Osteocyte (in vitro differentiated cells): ENCODE results near the gene PDCD5. TPM values are rescaled to one million over a fixed set of nuclear protein-coding genes. Genes with fewer than 3 reads are reported as not detected.

Experiments used
- DNase-seq: peaks from one replicate; pipeline ENCODE4 v3.0.0; 2021; ENCODE audit warnings: mixed read lengths; ENCODE audit not compliant: unreplicated experiment; ENCODE audit errors: extremely low spot score
- H3K27ac Mint-ChIP-seq: one replicate; pipeline ENCODE4 v1.8.0; 2021; ENCODE audit warnings: mild to moderate bottlenecking, mixed read lengths; ENCODE audit not compliant: unreplicated experiment
- H3K27me3 Mint-ChIP-seq: one replicate; pipeline ENCODE4 v1.8.0; 2021; ENCODE audit warnings: mixed read lengths; ENCODE audit not compliant: unreplicated experiment
- H3K36me3 Mint-ChIP-seq: one replicate; pipeline ENCODE4 v1.8.0; 2021; ENCODE audit warnings: mixed read lengths; ENCODE audit not compliant: unreplicated experiment
- H3K4me1 Mint-ChIP-seq: one replicate; pipeline ENCODE4 v1.8.0; 2021; ENCODE audit warnings: mixed read lengths; ENCODE audit not compliant: unreplicated experiment
- H3K4me3 Mint-ChIP-seq: one replicate; pipeline ENCODE4 v1.8.0; 2021; ENCODE audit warnings: mild to moderate bottlenecking, moderate library complexity, mixed read lengths; ENCODE audit not compliant: unreplicated experiment
- H3K9me3 Mint-ChIP-seq: one replicate; pipeline ENCODE4 v1.8.0; 2021; ENCODE audit warnings: mixed read lengths; ENCODE audit not compliant: unreplicated experiment
- CTCF ChIP-seq: fragments of 200-600 bp; sonication (generic); IDR thresholded peaks from 2 replicates; pipeline ENCODE4 v1.5.0; 2021; ENCODE audit warnings: antibody characterized with exemption, mild to moderate bottlenecking, moderate library complexity
- total RNA-seq: library from RNA; stranded (reverse); gene quantifications from 2 replicates; pipeline ENCODE4 v1.2.1, GENCODE V29; 2021

The PDCD5 gene
- total RNA-seq, 1 donor from 2014 or later: 105 TPM

- no peak for DNase-seq
- Mint-ChIP-seq H3K4me3 (no peak overlapping the region), H3K36me3 (peaks cover 31% of the 10 kb centered on the region), H3K27ac (no peak overlapping the region), H3K9me3 (no peaks in the 10 kb centered on the region), H3K27me3 (no peaks in the 10 kb centered on the region), H3K4me1 (no peaks in the 10 kb centered on the region)
- TF ChIP-seq CTCF: no peak
These were observed 23.0 kb downstream of the PDCD5 start for GRCh38 chr19:32603961-32604360.

- no peak overlapping the region for H3K4me3 Mint-ChIP-seq
- no peaks in the 10 kb centered on the region for H3K27me3 Mint-ChIP-seq
- DNase-seq: no peak
- peaks cover 27% of the 10 kb centered on the region for H3K36me3 Mint-ChIP-seq
- H3K4me1 Mint-ChIP-seq: no peaks in the 10 kb centered on the region
- no peak for TF ChIP-seq CTCF
- no peak overlapping the region for H3K27ac Mint-ChIP-seq
- no peaks in the 10 kb centered on the region for H3K9me3 Mint-ChIP-seq
These were observed 24.6 kb downstream of the PDCD5 start for GRCh38 chr19:32605544-32605943.

- Mint-ChIP-seq H3K9me3 (no peaks in the 10 kb centered on the region), H3K27ac (no peak overlapping the region), H3K4me3 (no peak overlapping the region), H3K27me3 (no peaks in the 10 kb centered on the region), H3K4me1 (peaks cover 5% of the 10 kb centered on the region), H3K36me3 (peaks cover 26% of the 10 kb centered on the region)
- DNase-seq: no peak
- no peak for TF ChIP-seq CTCF
These were observed 25.3 kb downstream of the PDCD5 start for GRCh38 chr19:32606289-32606688.

GRCh38 chr19:32607479-32607878 is 26.5 kb downstream of the PDCD5 start:
- no peak for TF ChIP-seq CTCF
- Mint-ChIP-seq H3K36me3 (peaks cover 19% of the 10 kb centered on the region), H3K27ac (no peak overlapping the region), H3K9me3 (no peaks in the 10 kb centered on the region), H3K4me1 (peaks cover 7% of the 10 kb centered on the region), H3K27me3 (no peaks in the 10 kb centered on the region), H3K4me3 (no peak overlapping the region)
- DNase-seq: no peak

- H3K27ac Mint-ChIP-seq: peak overlapping the region; percentile 47
- DNase-seq: no peak
- no peak overlapping the region for H3K4me3 Mint-ChIP-seq
- no peaks in the 10 kb centered on the region for H3K9me3 Mint-ChIP-seq
- TF ChIP-seq CTCF: no peak
- H3K4me1 Mint-ChIP-seq: peaks cover 7% of the 10 kb centered on the region
- H3K36me3 Mint-ChIP-seq: peaks cover 36% of the 10 kb centered on the region
- H3K27me3 Mint-ChIP-seq: no peaks in the 10 kb centered on the region
These were observed 30.2 kb downstream of the PDCD5 start for GRCh38 chr19:32611161-32611560.
